ENCODE data around the gene PHKB. TPM values are rescaled to one million over a fixed set of nuclear protein-coding genes. Genes with fewer than 3 reads are reported as not detected.

PHKB gene
- total and polyA plus RNA-seq, 2 of the 8 experiments (the other 6 are each of a cell fraction or from before 2014, with no cell fraction given), result 18.6 to 38.3 TPM

DNA sequence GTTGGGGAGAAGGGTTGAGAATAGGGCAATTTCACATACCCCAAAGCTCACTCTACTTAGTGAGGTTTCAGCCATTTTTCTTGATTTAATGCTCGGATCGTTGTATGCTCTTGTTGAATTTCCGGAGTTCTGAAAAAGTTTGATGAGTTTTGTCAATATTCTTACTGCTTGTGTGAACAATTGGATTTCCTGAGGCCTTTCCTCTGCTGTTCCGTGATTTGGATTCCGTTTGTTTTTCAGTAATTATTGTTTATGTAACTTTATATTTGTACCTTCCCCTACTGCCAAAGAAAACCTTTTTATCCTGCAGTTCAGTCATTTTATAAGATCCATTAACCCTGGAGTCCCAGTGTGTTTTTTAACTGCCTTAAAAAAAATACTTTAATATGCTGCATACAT lies 62.9 kb downstream of the PHKB start (continued):
- TF ChIP-seq POLR2AphosphoS5 (IDR thresholded peaks at IDR 0.05; ENCODE audit: low read depth, low read length) (no peak), RNF2 (IDR thresholded peaks at IDR 0.05; ENCODE audit: borderline replicate concordance, low read depth, low read length, missing control alignments, poor library complexity, severe bottlenecking) (no peak)

All from H1 (cell line).